Measurements from ENCODE around the gene SLCO2B1.

GRCh38 chr11:75158241-75158640 lies 7.3 kb downstream of the SLCO2B1 start:
- TF ChIP-seq CTCF (IDR thresholded peaks at IDR 0.05; ENCODE audit: low read depth, low read length, poor library complexity, severe bottlenecking) (no peak), EZH2phosphoT487 (IDR thresholded peaks at IDR 0.05; ENCODE audit: borderline replicate concordance, low read length) (no peak)

Measured in DOHH2 (cell line).